Endothelial cell of umbilical vein (primary cell): Measurements from ENCODE around the gene KRTAP10-8. TPM values are rescaled to one million over a fixed set of nuclear protein-coding genes. Genes with fewer than 3 reads are reported as not detected.
"Not testable (repeated sequence)": the region's sequence is repeated elsewhere in the genome, so short reads cannot be mapped to it uniquely, and the experiment has no call there.

Experiments used
- BruUV-seq: library from RNA; stranded (reverse); fragments of 400-500 nt; replicated peaks from 2 replicates; lab custom pipeline; 2021; lab: Mats Ljungman, UMichigan
- CTCF ChIA-PET: fragments of 300-600, 350-600 bp; sonication (Branson Sonifier 250); formaldehyde crosslinking; loops from one replicate; lab custom pipeline; 2021; ENCODE audit warnings: antibody characterized with exemption, inconsistent platforms; lab: Charles Lee
- POLR2A ChIA-PET: fragments of 300-600, 350-600 bp; sonication (Branson Sonifier 250); formaldehyde crosslinking; loops from one replicate; lab custom pipeline; 2021; ENCODE audit warnings: antibody characterized with exemption, inconsistent platforms; lab: Charles Lee
- DNase-seq: peaks from one replicate; pipeline ENCODE4 v3.0.0-alpha.2; 2011; ENCODE audit warnings: low read depth, low spot score
- FAIRE-seq: peaks from 2 replicates; lab custom pipeline; 2011; peaks lifted over from hg19 to GRCh38; lab: Jason Lieb, UNC
- H2AFZ ChIP-seq: 2 replicates; pipeline ENCODE4 v1.6.0; 2012; ENCODE audit warnings: low read depth, low read length, control low read depth, inconsistent platforms
- H3K27ac ChIP-seq: 2 replicates; pipeline ENCODE4 v1.5.1; 2011; ENCODE audit warnings: low read depth, mild to moderate bottlenecking, control low read depth, low read length, moderate library complexity; ENCODE audit not compliant: insufficient read depth
- H3K27me3 ChIP-seq, 2 experiments: 2 replicates each; pipeline versions ENCODE4 v1.6.0 to v1.6.1; 2011; ENCODE audit warnings: low read length in 2 of 2, mixed read lengths in 1 of 2; ENCODE audit not compliant: control insufficient read depth in 2 of 2, insufficient read depth in 2 of 2
- H3K36me3 ChIP-seq, 2 experiments: 2 replicates in 1 of 2; 3 replicates in 1 of 2; pipeline ENCODE4 v1.5.1; 2011; ENCODE audit warnings: low read length in 2 of 2, mild to moderate bottlenecking in 1 of 2, moderate library complexity in 1 of 2; ENCODE audit not compliant: control insufficient read depth in 2 of 2, insufficient read depth in 2 of 2; ENCODE audit errors: extremely low read depth in 1 of 2
- H3K4me1 ChIP-seq: 3 replicates; pipeline ENCODE4 v1.5.1; 2011; ENCODE audit warnings: mild to moderate bottlenecking, low read length; ENCODE audit not compliant: control insufficient read depth, insufficient read depth; ENCODE audit errors: extremely low read depth
- H3K4me2 ChIP-seq: 2 replicates; pipeline ENCODE4 v1.6.1; 2011; ENCODE audit warnings: low read length, control low read depth, mixed read lengths; ENCODE audit not compliant: insufficient read depth
- H3K4me3 ChIP-seq, 3 experiments: fragments of 200-600 bp in 1 of 3; sonication (generic), shearing (Covaris generic) in 1 of 3; replicated peaks in 1 of 3; 2 replicates each; pipeline ENCODE4 v1.5.1; 2011 to 2016; ENCODE audit warnings: control low read depth in 3 of 3, low read length in 3 of 3, mild to moderate bottlenecking in 2 of 3, inconsistent platforms in 1 of 3, low read depth in 1 of 3, moderate library complexity in 1 of 3; ENCODE audit not compliant: insufficient read depth in 1 of 3
- H3K79me2 ChIP-seq: 2 replicates; pipeline ENCODE4 v1.6.0; 2012; ENCODE audit warnings: low read length, inconsistent platforms; ENCODE audit not compliant: control insufficient read depth, insufficient read depth
- H3K9ac ChIP-seq: replicated peaks from 2 replicates; pipeline ENCODE3; 2011; ENCODE audit warnings: low read length, control low read depth; ENCODE audit not compliant: insufficient read depth; ENCODE audit errors: extremely low read depth
- H3K9me1 ChIP-seq: replicated peaks from 3 replicates; pipeline ENCODE4 v1.6.0; 2011; ENCODE audit warnings: mild to moderate bottlenecking, low read length; ENCODE audit not compliant: control insufficient read depth, insufficient read depth; ENCODE audit errors: extremely low read depth
- H3K9me3 ChIP-seq: replicated peaks from 2 replicates; pipeline ENCODE4 v1.5.1; 2012; ENCODE audit warnings: low read length, inconsistent platforms; ENCODE audit not compliant: control insufficient read depth, insufficient read depth
- H4K20me1 ChIP-seq: replicated peaks from 2 replicates; pipeline ENCODE3; 2011; ENCODE audit warnings: mild to moderate bottlenecking, low read length; ENCODE audit not compliant: control insufficient read depth, insufficient read depth; ENCODE audit errors: extremely low read depth
- EZH2 ChIP-seq: IDR thresholded peaks from 2 replicates; pipeline ENCODE4 v1.6.1; 2012; ENCODE audit warnings: borderline replicate concordance, low read depth, mild to moderate bottlenecking, moderate library complexity, low read length, inconsistent platforms; ENCODE audit not compliant: severe bottlenecking
- FOS ChIP-seq: IDR thresholded peaks from 2 replicates; pipeline ENCODE4 v1.6.1; 2011; ENCODE audit warnings: mild to moderate bottlenecking, low read length, moderate library complexity, borderline replicate concordance; ENCODE audit not compliant: insufficient read depth
- GATA2 ChIP-seq: IDR thresholded peaks from 2 replicates; pipeline ENCODE4 v1.7.0; 2011; ENCODE audit warnings: low read depth, mild to moderate bottlenecking, moderate library complexity, mixed read lengths, low read length; ENCODE audit not compliant: insufficient read length, insufficient read depth
- JUN ChIP-seq: IDR thresholded peaks from 2 replicates; pipeline ENCODE4 v1.6.1; 2011; ENCODE audit warnings: borderline replicate concordance, low read depth; ENCODE audit not compliant: insufficient read length, insufficient read depth
- MYC ChIP-seq: IDR thresholded peaks from one replicate; pipeline ENCODE4 v1.6.1; 2011; ENCODE audit warnings: mild to moderate bottlenecking, low read depth, low read length
- POLR2A ChIP-seq: IDR thresholded peaks from 2 replicates; pipeline ENCODE4 v1.6.1; 2012; ENCODE audit warnings: low read depth, mild to moderate bottlenecking, control low read depth, low read length
- POLR2AphosphoS5 ChIP-seq: IDR thresholded peaks from 2 replicates; pipeline ENCODE4 v1.6.1; 2012; ENCODE audit warnings: low read depth, mild to moderate bottlenecking, control low read depth, low read length, moderate library complexity; ENCODE audit not compliant: insufficient read depth
- dilution Hi-C: fragments of 300-500 bp; cut with MboI; formaldehyde crosslinking; loops from one replicate; pipeline ENCODE4 v1.15.0; 2019; ENCODE audit warnings: low sequenced_read_pairs; ENCODE audit not compliant: extremely low pct_ligation_motif_present
- intact Hi-C: fragments of 100-400 bp; cut with micrococcal nuclease; formaldehyde crosslinking; loops from one replicate; pipeline ENCODE4 v1.10.0; 2022
- polyA plus RNA-seq, 4 experiments: library from polyadenylated mRNA; depleted of rRNA in 3 of 4; stranded (reverse) in 3 of 4; unstranded in 1 of 4; fragments of >200 nt; gene quantifications; 2 replicates each; pipeline versions ENCODE4 v1.2.1 to v1.2.3, GENCODE V29; 2011 to 2012; ENCODE audit warnings: missing spikeins in 1 of 4
- total RNA-seq: library from RNA; stranded (reverse); gene quantifications from 2 replicates; pipeline ENCODE4 v1.2.3, GENCODE V29; 2021
- TF ChIP-seq, protein P1 (sequence below), 2 donors: IDR thresholded peaks; 1 replicate in 1 of 2; 2 replicates in 1 of 2; pipeline ENCODE4 v1.5.1; 2011; ENCODE audit warnings: low read length in 2 of 2, mild to moderate bottlenecking in 2 of 2, moderate library complexity in 2 of 2, control low read depth in 1 of 2, inconsistent platforms in 1 of 2, low read depth in 1 of 2; ENCODE audit not compliant: insufficient read depth in 1 of 2; ENCODE audit errors: extremely low read depth in 1 of 2
- TF ChIP-seq, protein P2 (sequence below): IDR thresholded peaks from 2 replicates; pipeline ENCODE4 v1.6.1; 2011; ENCODE audit not compliant: insufficient read depth, insufficient read length

Gene KRTAP10-8
- total and polyA plus RNA-seq, 2 donors (not counting 3 experiments of a cell fraction or from before 2014, with no cell fraction given): not detected

DNA sequence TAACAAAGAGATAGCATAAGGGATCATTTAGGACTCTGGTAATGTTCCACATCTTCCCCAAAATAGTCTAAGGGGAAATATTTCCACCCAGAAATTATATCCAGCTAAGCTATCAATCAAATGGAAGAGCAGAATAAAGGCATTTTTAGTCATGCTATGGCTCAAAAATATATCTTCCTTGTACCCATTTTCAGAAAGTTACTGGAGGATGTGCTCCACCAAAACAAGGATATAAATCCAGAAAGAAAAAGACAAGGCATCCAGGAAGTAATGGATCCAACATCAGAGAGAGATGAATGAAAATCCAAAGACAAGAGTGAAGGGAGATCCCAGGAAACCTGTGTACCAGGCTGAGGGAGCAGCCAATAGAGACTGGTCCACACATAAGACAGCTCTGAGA, 2.7 kb upstream of the KRTAP10-8 start:
- intact Hi-C loops: loop anchor here (5.0 kb wide), 1 partner anchor 47 kb away; no protein-coding TSS in a partner anchor
- POLR2A ChIA-PET: no interaction called here

DNA sequence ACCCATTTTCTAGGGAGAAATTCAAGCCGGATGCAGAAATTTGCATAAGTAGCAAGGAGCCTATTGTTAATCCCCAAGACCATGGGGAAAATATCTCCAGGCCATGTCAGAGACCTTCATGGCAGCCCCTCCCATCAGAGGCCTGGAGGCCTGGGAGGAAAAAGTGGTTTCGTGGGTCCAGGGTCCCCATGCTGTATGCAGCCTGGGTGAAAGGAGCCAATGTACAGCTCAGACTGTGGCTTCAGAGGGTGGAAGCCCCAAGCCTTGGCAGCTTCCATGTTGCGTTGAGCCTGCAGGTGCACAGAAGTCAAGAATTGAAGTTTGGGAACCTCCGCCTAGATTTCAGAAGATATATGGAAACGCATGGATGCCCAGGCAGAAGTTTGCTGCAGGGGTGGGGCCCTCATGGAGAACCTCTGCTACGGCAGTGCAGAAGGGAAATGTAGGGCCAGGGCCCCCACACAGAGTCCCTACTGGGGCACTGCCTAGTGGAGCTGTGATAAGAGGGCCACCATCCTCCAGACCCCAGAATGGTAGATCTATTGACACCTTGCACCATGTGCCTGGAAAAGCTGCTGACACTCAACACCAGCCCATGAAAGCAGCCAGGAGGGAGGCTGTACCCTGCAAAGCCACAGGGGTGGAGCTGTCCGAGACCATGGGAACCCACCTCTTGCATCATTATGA, 1.6 kb upstream of the KRTAP10-8 start:
- H3K9me3 ChIP-seq, BruUV-seq, intact Hi-C loops, FAIRE-seq, dilution Hi-C loops, H2AFZ ChIP-seq, DNase-seq, H3K79me2 ChIP-seq, H3K9me1 ChIP-seq, H3K9ac ChIP-seq, H3K27me3 ChIP-seq, H3K4me3 ChIP-seq, H4K20me1 ChIP-seq, POLR2A ChIA-PET, H3K36me3 ChIP-seq, H3K4me1 ChIP-seq, H3K4me2 ChIP-seq, H3K27ac ChIP-seq, CTCF ChIA-PET: not testable (repeated sequence)

More for the DNA sequence above, 2.7 kb upstream of the KRTAP10-8 start:
- no peak for FAIRE-seq
- H4K20me1 ChIP-seq: no peaks in the 10 kb centered on the region
- no peaks in the 10 kb centered on the region for H3K79me2 ChIP-seq
- TF ChIP-seq GATA2: no peak
- no peak for TF ChIP-seq POLR2AphosphoS5
- TF ChIP-seq, protein P1, sequence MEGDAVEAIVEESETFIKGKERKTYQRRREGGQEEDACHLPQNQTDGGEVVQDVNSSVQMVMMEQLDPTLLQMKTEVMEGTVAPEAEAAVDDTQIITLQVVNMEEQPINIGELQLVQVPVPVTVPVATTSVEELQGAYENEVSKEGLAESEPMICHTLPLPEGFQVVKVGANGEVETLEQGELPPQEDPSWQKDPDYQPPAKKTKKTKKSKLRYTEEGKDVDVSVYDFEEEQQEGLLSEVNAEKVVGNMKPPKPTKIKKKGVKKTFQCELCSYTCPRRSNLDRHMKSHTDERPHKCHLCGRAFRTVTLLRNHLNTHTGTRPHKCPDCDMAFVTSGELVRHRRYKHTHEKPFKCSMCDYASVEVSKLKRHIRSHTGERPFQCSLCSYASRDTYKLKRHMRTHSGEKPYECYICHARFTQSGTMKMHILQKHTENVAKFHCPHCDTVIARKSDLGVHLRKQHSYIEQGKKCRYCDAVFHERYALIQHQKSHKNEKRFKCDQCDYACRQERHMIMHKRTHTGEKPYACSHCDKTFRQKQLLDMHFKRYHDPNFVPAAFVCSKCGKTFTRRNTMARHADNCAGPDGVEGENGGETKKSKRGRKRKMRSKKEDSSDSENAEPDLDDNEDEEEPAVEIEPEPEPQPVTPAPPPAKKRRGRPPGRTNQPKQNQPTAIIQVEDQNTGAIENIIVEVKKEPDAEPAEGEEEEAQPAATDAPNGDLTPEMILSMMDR (IDR thresholded peaks at IDR 0.05; ENCODE audit: extremely low read depth in 1 of 2, insufficient read depth in 1 of 2, low read depth in 1 of 2, low read length in 2 of 2): no peak
- TF ChIP-seq, protein P2, sequence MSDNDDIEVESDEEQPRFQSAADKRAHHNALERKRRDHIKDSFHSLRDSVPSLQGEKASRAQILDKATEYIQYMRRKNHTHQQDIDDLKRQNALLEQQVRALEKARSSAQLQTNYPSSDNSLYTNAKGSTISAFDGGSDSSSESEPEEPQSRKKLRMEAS: no peak
- TF ChIP-seq MYC: no peak
- no peak for TF ChIP-seq POLR2A
- no peak for TF ChIP-seq FOS
- no peak for TF ChIP-seq JUN
- no peak for TF ChIP-seq EZH2
- dilution Hi-C loops: no loop called here
- no TSS peak for BruUV-seq
- no peak for DNase-seq
- H3K36me3 ChIP-seq: no peaks in the 10 kb centered on the region
- no peak overlapping the region for H2AFZ ChIP-seq
- no peaks in the 10 kb centered on the region for H3K9me1 ChIP-seq
- no peaks in the 10 kb centered on the region for H3K4me1 ChIP-seq
- CTCF ChIA-PET: interaction anchor here (1.4 kb wide), 1 partner anchor 10 kb away, joined by 5 read pairs; no protein-coding TSS in a partner anchor
- no peak overlapping the region for H3K4me2 ChIP-seq
- H3K27me3 ChIP-seq: peaks cover 1 to 3% of the 10 kb centered on the region in 2 experiments
- H3K9me3 ChIP-seq: peaks cover 5% of the 10 kb centered on the region
- H3K9ac ChIP-seq: no peak overlapping the region
- H3K4me3 ChIP-seq: no peak overlapping the region
- no peak overlapping the region for H3K27ac ChIP-seq
